Suppressor macrophage treated with lipopolysaccharide for 1 hour (primary cell): ENCODE results near the gene RBM8A.

Experiments used
- DNase-seq, 3 donors: peaks; one replicate each; pipeline ENCODE4 v3.0.0-alpha.2; 2020 to 2022

RBM8A gene

DNA sequence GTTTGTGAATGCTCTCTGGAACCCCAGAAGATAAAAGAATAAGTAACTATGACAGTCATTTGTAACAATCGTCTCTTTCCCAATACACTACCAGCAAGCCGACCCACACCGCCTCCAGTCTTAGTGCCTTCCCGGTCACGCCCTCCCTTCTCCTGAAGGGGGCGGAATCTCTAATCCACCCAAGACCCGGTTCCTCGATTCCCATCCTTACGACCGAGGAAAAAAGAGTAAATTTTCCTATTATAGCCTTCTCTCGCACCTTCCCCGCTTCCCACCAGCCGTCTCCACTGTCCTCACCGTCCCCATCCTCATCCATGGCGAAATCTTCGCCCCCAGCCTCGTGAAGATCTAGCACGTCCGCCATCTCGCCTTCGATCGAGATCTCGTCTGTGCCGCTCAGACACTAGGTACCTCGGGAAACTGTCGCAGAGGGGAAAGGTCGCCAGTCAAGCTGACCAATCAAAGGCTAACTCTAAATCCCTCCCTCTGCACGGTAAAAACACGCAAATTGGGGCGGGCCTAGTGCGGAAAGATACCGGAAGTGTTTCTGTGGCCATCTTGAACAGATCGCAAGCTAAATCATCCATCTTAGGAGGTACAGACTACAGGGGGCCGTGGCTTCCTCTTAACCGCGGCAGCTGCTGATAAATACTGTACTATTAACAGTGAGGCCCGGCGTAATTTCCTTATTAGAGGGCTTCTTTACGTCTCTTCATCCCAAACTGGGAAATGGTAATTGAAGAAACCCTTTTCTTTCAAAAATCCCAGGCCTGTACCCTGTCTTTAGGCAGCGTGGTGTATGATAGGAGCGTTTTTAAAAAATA, at the start of gene RBM8A:
RBM8A (minus strand) TSS at position 422 of the 824 bp plus-strand sequence; CDS start at position 364, 58 bp downstream.
- peak; percentile 96 to 99 (median 99) for DNase-seq

DNA sequence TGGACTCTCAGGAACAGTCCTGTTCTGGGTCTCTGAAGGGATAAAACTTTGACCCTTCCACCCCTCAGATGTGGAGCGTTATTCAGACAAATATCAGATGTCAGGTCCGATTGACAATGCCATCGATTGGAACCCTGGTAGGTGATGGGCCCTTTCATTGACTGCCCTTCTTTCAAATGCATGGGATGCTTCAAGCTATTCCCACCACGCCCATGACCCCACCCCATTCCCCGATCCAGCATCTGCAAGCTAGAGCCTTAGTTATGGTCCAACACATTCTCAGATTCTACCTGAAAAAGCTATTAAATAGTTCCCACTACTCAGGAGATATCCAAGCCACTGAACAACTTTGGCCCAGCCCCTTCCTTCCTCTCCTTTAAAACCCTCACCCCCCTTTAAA, 49.7 kb upstream of the RBM8A start:
- no peak for DNase-seq

GRCh38 chr1:145975216-145975615, 47.9 kb upstream of the RBM8A start:
- DNase-seq = no peak

GRCh38 chr1:145974721-145975120, 47.4 kb upstream of the RBM8A start:
- DNase-seq = no peak

GRCh38 chr1:145972580-145972979, 45.3 kb upstream of the RBM8A start:
- no peak for DNase-seq

GRCh38 chr1:145967288-145967687, 40.0 kb upstream of the RBM8A start:
- DNase-seq = no peak

DNA sequence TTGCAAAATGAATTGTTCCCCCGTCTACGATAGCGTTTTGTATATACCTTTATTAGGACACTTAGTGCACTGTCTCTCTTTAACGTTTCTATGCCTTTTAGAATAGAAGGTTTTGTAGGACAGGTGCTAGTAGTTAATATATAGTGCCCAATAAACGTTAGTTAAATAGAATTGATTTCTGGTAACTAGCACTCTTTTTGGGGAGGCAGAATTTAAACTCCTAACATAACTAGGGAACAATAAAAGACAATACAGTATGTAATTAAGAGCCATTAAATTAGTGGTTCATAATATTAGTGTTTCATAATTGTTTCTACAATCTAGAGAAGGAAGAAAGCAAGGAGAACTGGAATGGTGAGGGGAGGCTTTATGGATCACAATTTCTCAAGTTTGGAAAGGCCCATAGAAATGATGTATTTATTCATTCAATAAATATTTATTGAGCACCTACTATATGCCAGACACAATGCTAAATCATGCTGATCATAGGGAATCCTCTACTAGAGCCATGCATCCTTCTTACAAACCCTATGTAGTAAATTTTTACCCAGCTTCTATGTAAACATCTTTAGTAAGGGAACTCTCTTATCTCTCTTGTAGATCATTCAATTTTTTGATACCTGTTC, 37.9 kb upstream of the RBM8A start:
- no peak for DNase-seq

- peak; percentile 93 to 95 (median 94) for DNase-seq
These were observed 37.2 kb upstream of the RBM8A start, which contains the start of the genes ANKRD34A and POLR3GL for GRCh38 chr1:145964328-145965118. TSS of gene ANKRD34A (minus strand) at chr1:145964575. CDS start at chr1:145961759, 2,816 bp downstream. TSS of gene POLR3GL (plus strand) at chr1:145964690. CDS start at chr1:145974866, 10,176 bp downstream.

DNA sequence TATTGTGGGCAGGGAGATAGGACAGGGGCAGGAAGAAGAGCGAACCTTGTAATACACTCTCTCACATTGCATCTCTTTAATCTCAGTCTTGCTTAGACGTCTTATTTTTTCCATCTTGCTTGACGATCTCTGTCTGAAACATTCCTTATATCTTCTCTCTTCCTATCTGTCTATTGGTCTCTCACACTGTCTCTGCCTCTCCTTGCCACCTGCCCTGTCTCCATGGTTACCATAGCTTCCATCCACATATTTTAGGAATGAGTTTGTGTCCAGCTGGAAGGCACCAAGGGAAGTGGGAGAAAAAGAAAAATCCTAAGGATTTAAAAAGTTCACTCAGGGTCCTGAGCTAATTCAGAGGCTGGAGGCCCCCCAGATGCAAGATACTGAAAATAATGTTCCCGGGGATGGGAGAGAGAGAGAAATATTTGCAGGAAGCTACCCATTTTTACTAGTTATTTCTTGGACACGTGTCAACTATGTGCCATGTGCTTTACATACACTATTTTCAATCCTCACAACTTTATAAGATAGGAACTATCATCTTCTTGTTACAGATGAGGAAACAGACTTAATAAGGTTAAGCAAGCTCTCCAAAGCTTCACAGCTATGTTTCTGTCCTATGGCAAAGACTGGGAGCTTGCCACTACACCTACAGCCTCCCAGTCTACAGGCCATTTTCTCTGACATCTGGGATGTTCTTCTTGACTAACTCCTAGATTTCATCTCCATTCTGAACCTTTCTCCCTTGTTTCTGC, 36.2 kb upstream of the RBM8A start:
- DNase-seq = no peak

- no peak for DNase-seq
These were observed 35.1 kb upstream of the RBM8A start for GRCh38 chr1:145962157-145963102.

DNA sequence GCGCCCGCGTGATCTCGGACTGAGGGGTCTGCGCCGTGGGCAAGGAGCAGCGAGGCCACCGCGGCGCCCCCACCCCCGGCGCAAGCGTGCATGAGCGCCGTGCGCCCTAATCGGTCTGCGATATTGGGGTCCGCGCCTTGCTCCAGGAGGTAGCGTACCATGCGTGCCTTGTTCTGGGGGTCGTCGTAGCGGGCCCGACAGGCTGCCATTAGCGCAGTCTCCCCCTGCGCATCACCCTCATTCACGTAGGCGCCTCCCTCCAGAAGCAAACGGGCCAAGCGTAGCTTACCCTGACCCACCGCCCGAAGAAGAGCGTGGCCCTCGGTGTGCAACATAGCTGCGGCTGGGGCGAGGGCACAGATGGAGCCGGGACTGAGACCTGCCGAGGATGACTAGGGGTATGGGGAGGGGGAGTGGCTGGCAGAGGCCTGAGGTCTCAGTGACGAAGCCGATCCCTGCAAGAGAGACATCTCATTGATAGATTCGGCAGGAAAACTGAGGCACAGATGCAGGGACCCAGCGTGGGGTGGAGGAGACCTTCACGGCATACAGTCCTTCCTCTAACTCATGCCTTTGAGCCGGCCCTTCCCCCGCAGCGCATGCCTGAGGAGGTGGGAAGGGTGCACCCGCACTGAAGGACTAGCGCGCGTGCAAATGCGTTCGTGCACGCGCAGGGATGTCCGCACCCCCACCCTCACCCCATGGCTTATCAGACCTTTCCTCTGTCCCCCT, 34.3 kb upstream of the RBM8A start:
- peak in 2 of 3 donors; percentile 28 to 54 for DNase-seq

DNA sequence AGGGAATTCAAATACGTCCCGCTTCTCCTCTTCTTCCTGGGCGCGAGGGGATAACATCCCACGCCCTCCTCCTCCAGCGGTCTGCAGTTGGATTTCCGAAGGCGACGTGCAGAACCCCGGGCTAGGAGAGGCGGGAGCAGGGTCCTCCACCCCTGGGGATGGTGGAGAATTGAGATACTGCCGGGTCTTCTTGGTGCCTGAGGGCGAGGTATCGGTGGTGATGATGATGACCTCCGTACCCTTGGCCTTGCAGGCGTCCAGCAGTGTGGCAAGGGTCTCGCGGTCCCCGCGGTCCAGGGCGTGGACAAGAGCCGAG, 33.8 kb upstream of the RBM8A start:
- no peak for DNase-seq

DNA sequence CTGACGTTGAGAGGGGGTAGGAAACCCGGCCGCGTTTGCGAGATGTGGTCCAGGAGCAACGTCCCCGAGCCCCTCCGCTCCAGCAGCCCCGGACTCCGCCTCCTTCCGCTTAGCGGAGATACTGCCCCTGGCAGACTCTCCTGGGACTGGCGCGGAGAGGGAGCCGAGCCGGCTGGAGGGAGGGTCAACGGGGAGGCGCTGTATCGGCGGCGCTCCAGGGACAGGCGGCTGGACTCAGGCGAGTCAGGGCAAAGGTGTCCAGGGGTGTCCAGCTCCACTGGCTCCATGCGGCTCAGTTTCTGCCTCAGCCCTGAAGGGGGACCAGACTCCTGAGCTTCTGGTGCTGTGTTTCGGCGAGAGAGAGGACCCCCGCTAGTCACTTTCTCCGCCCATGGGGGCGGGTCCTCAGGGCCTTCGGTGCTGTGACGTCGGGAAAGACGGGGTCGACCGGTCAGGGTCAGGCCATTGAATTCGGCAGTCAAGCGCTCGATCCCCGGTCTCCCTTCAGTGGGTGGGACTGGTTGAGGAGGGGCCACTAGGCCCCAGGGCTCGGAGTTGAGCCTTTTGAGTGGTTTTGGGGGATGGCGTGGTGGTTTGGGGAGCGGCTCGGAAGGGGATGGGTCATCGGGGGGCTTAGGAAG, 33.3 kb upstream of the RBM8A start:
- peak; percentile 62 to 80 (median 64) for DNase-seq

DNA sequence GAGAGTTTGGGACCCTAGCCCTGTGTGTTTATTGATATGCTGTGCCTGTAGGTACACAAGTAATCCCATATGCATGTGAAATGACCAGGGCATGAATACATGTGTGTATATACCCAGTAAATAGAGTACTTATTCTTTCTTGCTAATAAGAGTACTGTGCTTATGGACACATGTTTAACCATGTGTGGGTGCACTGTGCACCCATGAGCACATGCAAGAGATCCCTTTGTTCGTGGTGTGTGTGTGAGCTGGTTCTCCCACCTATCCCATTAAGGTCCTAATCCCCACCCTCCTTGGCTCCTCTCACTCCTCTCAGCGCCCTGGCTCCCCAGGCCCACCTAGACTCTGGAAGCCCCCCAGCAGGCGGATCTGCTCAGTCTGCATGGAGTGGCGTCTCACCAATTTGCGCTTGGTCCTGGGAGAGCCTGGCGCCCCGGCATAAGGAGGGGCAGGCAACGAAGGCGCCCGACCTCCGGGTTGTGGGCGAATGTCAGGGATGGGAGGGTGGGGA, 32.7 kb upstream of the RBM8A start:
- no peak for DNase-seq

GRCh38 chr1:145959333-145959732, 32.0 kb upstream of the RBM8A start:
- DNase-seq = peak in 1 of 3 donors; percentile 17

- no peak for DNase-seq
These were observed 31.4 kb upstream of the RBM8A start for GRCh38 chr1:145958734-145959133.

DNA sequence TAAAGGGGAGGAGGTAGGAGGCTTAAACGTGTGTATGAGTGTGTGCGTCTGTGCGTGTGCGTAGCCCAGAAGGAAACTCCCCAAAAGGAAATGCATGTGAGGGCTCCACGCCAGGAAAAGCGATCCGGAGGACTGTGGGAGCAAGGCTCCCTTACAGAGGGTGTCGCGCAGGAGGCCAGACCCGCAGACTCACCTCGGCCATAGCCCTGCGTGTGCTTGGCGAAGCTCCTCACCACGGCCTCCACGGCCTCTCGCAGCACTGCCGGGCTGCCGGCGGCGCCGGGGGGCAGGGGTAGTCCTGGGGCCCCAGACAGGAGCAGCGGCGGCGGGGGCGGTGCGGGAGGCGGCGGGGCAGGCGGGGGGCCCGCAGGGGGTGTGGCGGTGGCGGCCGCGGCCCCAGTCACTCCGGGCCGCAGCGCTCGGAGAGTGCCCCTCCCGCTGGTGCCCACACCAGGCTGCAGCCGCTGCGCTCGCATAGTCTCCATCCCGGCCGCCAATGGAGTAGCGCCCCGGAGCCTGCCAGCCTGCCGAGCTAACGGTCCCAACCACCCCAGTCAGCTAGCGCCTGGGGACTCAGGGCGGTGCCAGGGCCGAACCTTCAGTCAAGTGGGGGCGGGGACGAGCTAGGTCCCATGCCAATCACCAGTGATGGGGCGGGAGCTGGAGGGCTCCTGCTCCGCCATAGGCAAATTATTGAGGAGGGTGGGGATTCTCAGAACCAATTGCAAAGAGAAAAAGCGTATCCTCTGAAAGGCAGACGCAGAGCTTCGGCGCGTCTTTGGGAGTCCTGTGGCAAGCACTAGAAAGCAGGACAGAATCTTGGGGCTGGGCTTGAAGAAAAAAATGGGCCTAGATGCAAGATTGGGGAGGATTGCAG, 30.4 kb upstream of the RBM8A start, which contains the start of gene LIX1L:
LIX1L (minus strand) TSS at position 575 of the 877 bp plus-strand sequence; CDS start at position 485, 90 bp downstream.
- DNase-seq = peak; percentile 97 to 98 (median 97)

- no peak for DNase-seq
These were observed 29.6 kb upstream of the RBM8A start for GRCh38 chr1:145956781-145957442.
